ENCODE data around the gene IGSF11. TPM values are rescaled to one million over a fixed set of nuclear protein-coding genes. Genes with fewer than 3 reads are reported as not detected.

The IGSF11 gene
- total RNA-seq, 1 experiment from 2014 or later: 0.66 TPM

DNA sequence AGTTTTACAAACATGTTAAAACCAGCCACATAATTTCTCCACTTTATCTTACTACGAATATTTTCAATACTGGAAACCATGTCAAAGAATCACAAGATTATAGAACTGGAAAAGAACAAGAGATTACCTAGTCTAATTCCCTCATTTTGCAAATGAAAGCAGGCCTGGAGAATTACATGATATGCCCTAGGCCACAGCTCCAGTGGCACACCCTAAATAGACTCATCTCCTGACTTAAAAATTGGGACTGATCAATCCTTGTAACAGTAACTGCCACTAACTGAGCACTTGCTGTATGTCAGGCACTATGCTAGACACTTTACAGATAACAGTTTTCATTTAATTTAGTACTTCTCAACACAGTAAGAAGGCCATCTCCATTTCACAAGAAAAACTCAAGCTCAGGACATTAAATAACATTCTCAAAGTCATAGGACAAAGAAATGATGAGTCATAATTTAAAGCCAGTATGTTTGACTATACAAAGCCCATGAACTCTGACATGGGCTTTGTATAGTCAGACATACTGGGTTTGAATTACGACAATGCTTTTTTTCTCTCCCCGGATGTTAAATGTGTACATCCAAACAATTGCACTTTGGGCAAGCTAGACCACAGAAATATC lies 9.4 kb downstream of the IGSF11 start:
- Histone ChIP-seq H4K20me1 (ENCODE audit: low read length) (no peaks in the 10 kb centered on the region), H3K4me1 (ENCODE audit: insufficient read depth, low read length) (no peaks in the 10 kb centered on the region), H3K27me3 (ENCODE audit: low read length) (peaks cover 63% of the 10 kb centered on the region), H3K4me2 (ENCODE audit: low read length) (no peak overlapping the region), H3K36me3 (ENCODE audit: low read depth, low read length) (no peaks in the 10 kb centered on the region), H3K9me2 (replicated peaks; ENCODE audit: low read length) (no peaks in the 10 kb centered on the region), H3K4me3 (ENCODE audit: low read length) (no peak overlapping the region), H3K9me3 (ENCODE audit: low read length) (no peaks in the 10 kb centered on the region), H3F3A (ENCODE audit: low read length, unreplicated experiment) (no peaks in the 10 kb centered on the region), H2AFZ (ENCODE audit: low read length) (no peak overlapping the region), H3K9ac (ENCODE audit: low read length) (no peak overlapping the region), H3K27ac (ENCODE audit: low read length) (no peak overlapping the region), H3K79me2 (ENCODE audit: low read length) (no peaks in the 10 kb centered on the region)
- TF ChIP-seq, protein P1, sequence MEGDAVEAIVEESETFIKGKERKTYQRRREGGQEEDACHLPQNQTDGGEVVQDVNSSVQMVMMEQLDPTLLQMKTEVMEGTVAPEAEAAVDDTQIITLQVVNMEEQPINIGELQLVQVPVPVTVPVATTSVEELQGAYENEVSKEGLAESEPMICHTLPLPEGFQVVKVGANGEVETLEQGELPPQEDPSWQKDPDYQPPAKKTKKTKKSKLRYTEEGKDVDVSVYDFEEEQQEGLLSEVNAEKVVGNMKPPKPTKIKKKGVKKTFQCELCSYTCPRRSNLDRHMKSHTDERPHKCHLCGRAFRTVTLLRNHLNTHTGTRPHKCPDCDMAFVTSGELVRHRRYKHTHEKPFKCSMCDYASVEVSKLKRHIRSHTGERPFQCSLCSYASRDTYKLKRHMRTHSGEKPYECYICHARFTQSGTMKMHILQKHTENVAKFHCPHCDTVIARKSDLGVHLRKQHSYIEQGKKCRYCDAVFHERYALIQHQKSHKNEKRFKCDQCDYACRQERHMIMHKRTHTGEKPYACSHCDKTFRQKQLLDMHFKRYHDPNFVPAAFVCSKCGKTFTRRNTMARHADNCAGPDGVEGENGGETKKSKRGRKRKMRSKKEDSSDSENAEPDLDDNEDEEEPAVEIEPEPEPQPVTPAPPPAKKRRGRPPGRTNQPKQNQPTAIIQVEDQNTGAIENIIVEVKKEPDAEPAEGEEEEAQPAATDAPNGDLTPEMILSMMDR (conservative IDR thresholded peaks at IDR 0.05; ENCODE audit: low read depth, low read length): no peak
- TF ChIP-seq EZH2 (IDR thresholded peaks at IDR 0.05; ENCODE audit: low read length, unreplicated experiment) (no peak), EZH2phosphoT487 (IDR thresholded peaks at IDR 0.05; ENCODE audit: borderline replicate concordance, low read length) (no peak)
- intact Hi-C loops (cut with micrococcal nuclease): no loop called here
- ATAC-seq: no peak
- no peak for DNase-seq
- ChIA-PET POLR2A (ENCODE audit: unreplicated experiment) (no interaction called here), CTCF (interaction anchor here (0.6 kb wide), 1 partner anchor 35 kb away, joined by 3 read pairs; no protein-coding TSS in a partner anchor)
- no TSS peak for BruUV-seq (replicated peaks)

DNA sequence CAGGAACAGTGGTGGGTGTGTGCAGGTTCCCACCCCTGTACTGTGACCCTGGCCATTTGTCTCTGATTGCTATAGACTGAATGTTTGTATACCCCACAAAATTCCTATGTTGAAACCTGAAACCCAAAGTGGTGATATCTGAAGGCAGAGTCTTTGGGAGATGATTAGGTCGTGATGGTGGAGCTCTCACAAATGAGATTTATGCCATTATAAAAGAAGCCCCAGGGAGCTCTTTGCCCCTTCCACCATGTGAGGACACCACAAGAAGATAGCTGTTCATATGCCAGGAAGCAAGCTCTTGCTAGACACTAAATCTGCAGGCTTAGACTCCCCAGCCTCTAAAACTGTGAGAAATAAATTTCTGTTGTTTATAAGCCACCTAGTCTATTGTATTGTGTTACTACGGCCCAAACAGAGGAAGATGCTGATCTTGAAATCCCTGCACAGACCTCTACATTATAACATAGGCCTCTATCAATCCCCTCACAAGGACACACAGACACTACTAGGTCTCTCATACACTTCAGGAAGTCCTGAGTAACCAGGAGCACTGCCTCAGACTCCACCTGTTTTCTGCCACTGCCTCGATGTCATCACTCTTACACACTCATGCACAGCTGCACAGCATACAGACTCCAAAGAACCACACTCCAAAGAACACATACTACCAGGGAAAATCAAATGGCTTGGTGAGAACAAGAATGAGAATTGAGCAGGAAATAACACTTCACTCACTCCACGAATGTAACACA lies 14.7 kb downstream of the IGSF11 start:
- intact Hi-C loops (cut with micrococcal nuclease): no loop called here
- DNase-seq (no peak), ATAC-seq (no peak)
- H4K20me1 ChIP-seq (ENCODE audit: low read length): no peaks in the 10 kb centered on the region
- CTCF ChIA-PET: no interaction called here
- no peak overlapping the region for H3K9ac ChIP-seq (ENCODE audit: low read length)
- no peaks in the 10 kb centered on the region for H3K9me3 ChIP-seq (ENCODE audit: low read length)
- no peak overlapping the region for H2AFZ ChIP-seq (ENCODE audit: low read length)
- POLR2A ChIA-PET (ENCODE audit: unreplicated experiment): no interaction called here
- H3K79me2 ChIP-seq (ENCODE audit: low read length): no peaks in the 10 kb centered on the region
- no peak overlapping the region for H3K27ac ChIP-seq (ENCODE audit: low read length)
- no TSS peak for BruUV-seq (replicated peaks)
- no peaks in the 10 kb centered on the region for H3K36me3 ChIP-seq (ENCODE audit: low read depth, low read length)
- H3K9me2 ChIP-seq (replicated peaks; ENCODE audit: low read length): no peaks in the 10 kb centered on the region
- TF ChIP-seq EZH2 (IDR thresholded peaks at IDR 0.05; ENCODE audit: low read length, unreplicated experiment): no peak
- TF ChIP-seq, protein P1 (conservative IDR thresholded peaks at IDR 0.05; ENCODE audit: low read depth, low read length): no peak
- H3F3A ChIP-seq (ENCODE audit: low read length, unreplicated experiment): no peaks in the 10 kb centered on the region
- no peak overlapping the region for H3K4me2 ChIP-seq (ENCODE audit: low read length)
- H3K4me3 ChIP-seq (ENCODE audit: low read length): no peak overlapping the region
- no peaks in the 10 kb centered on the region for H3K4me1 ChIP-seq (ENCODE audit: insufficient read depth, low read length)
- H3K27me3 ChIP-seq (ENCODE audit: low read length): peaks cover 63% of the 10 kb centered on the region
